HG03060 (cell line): Measurements from ENCODE around the gene PROM1.

Experiments used
- ATAC-seq: cut with Tn5 transposase; IDR thresholded peaks from one replicate; pipeline ENCODE4 v1.9.1; 2021; ENCODE audit warnings: low read depth, moderate number of reproducible peaks; ENCODE audit not compliant: unreplicated experiment

The PROM1 gene

DNA sequence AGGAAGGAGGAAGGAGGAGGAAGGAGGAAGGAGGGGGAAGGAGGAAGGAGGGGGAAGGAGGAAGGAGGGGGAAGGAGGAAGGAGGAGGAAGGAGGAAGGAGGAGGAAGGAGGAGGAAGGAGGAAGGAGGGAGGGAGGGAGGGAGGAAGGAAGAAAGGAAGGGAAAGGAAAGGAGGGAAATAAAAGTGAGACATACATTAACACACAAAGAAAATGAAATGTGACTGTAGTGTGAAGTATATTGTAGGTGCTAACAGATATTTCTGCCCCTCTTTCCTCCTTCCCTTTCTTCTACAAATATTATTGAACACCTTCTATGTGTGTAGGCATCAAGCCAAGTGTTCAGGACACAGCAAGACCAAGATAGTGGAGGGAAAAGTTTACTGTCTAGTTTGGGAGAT lies 26.4 kb upstream of the PROM1 start:
- no peak for ATAC-seq

DNA sequence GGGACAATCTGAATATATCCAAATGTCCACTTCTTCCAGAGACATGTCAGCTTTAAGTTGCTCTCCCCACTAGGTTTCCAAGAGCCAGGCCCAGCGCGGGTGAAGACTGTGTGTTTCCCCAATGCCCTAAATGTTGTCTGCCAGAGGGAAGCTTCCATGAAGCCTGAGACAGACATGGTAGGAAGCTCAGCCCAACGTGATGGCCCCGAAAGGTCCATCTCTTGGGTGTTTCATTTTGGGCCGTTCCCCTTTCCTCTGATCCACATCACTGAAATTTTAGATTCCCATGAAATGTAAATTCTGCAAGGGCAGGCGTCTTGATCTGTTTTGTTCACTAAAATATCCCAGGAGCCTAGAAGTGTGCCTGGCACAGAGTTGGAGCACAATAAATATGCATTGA lies 25.4 kb upstream of the PROM1 start:
- ATAC-seq: no peak

DNA sequence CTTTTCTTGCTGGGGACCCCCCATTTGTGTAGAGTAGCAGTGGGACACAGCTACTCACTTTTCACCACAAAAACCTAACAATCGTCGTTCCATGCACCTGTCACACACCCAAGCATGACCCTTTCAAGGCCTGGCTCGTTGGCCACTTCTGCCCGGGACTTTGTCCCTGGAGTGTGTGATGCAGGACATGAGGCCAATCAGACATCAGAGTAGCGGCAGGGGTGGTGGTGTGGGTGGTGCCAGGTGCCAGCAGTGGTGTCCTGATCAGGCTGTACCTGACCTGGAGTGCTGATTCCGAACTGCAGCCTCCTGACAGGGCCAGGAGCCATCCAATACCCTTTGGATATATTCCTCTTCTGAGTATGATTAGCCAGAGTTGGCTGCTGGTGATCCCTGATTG lies 23.1 kb upstream of the PROM1 start:
- ATAC-seq: no peak

DNA sequence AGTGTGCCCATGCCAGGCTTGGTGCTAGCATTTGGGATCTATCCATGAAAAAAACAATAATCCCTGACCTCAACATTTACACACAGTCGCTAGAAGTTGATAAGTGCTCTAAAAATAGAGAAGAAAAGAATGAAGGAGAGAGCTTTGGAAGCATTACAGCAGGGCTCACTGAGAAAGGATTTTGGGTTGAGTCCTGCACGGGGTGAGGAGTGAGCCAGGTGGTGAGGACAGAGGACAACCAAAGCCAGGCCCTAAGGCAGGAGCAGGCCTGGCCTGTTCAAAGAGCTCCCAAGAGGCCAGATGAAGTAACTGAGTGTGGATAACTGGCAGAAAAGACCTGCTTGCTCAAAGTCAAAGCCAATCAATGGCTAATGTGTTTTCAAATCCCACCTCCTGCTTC lies 20.7 kb upstream of the PROM1 start:
- ATAC-seq: no peak

DNA sequence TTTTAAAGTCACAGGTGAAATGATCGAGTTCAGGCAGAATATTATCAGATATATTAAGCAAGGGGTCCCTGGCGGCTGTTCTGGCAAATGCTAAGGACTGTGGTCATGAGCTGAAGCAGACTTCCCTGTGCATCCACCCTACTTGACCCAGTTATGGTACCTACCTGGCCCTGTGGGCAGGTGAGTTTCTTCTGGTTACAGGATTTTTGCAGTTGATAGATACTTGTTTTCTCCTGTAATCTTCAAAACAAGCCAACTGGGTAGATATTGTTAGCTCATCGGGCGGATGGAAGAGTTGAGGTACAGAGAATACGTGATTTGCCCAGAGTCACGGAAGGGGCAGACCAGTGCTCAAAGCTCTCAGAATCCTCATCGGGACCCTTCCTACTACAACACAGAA lies 18.5 kb upstream of the PROM1 start:
- ATAC-seq: no peak

GRCh38 chr4:16100833-16101232 lies 17.0 kb upstream of the PROM1 start:
- no peak for ATAC-seq

DNA sequence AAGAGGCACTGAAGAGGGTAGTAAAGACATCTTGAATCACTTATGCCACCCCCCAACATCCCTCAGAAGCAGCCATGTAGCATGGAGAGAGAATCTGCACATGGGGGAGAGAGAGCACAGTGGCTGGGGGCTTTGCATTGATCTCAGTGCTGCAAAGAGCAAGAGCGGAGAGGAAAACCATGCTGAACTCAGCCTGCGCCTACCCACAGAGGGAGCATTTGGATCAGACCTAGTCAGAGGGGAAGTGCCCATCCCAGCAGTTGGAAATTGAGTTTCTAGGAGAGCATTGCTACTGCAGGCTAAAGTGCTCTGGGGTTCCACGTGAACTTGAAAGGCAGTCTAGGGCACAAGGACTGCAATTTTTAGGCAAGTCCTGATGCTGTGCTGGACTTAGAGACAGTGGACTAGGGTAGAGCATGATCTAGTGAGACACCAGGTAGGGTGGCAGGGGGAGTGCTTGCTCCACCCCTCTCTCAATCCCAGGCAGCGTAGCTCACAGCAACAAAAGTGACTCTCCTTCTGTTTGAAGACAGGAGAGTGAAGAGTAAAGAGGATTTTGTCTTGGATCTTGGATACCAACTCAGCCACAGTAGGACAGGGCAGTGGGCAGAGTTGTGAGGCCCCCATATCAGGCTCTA lies 9.0 kb upstream of the PROM1 start:
- ATAC-seq: no peak

GRCh38 chr4:16090096-16090705 lies 6.4 kb upstream of the PROM1 start:
- ATAC-seq: no peak

- no peak for ATAC-seq
Observed at GRCh38 chr4:16089156-16089555, 5.3 kb upstream of the PROM1 start.

DNA sequence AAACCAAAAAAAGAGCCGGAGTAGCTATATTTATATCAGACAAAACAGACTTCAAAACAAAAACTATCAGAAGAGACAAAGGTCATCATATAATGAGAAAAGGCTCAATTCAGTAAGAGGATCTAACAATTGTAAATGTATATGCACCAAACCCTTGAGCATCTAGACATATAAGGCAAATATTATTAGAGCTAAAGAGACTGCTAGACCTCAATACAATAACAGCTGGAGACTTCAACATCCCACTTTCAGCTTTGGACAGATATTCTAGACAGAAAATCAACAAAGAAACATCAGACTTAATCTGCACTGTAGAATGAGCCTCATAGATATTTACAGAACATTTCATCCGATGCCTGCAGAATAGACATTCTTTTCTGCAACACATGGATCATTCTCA lies 4.8 kb upstream of the PROM1 start:
- no peak for ATAC-seq

DNA sequence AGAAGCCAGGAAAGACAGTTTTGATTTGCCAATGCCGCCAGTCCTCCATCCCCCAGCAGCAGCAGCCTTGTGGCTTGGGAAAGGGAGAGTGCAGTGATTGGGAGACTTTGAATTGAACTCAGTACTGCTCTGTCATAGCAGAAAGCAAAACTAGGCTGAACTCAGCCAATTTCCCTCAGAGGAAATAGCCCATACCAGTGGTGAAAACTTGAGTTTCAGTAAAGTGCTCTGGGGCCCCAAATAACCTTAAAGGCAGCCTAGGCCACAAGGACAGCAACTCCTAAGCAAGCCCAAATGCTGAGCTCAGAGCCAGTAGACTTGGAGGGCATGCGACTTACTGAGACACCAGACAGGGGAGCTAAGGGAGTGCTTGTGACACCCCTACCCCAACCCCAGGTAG lies 2.0 kb upstream of the PROM1 start:
- ATAC-seq: no peak

- no peak for ATAC-seq
Observed at GRCh38 chr4:16082426-16083240, 1.2 kb downstream of the PROM1 start.

DNA sequence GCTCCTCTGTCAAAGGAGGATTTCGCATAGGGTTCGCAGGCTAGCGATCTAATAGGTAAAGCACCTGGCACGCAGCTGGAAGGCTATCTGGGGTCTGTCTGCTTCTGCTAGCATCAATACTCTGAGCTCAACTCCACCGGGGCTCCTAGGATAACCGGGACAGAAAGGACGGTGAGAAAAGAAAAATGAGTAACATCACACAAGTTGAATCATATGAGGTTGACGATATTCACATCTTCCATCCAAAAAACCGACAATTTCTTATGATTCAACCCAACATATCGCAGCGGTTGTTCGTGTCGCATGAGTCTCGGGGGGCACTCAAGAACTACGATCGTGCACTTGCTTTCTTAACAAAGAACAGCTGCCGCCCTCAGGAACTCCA lies 1.8 kb downstream of the PROM1 start:
- ATAC-seq: no peak

DNA sequence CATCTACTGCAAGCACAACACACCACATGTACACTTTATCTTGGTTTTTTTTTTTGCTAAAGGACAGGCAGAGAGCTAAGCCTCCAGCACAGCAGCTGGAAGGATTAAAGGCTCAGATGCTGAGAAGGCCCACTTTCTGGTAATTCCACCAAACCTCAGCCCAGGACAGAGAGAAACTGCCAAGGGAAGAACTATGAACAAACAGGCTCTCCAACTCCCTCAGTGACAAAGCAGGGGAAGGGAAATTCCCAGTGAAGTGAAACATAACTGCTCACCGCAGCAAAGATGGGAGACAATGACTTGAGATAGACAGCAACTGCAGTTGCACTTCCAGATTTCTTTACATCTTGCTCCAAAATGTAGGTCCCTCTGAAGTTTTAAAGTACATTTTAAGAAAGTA lies 4.8 kb downstream of the PROM1 start:
- peak; percentile 40 for ATAC-seq

- no peak for ATAC-seq
Observed at GRCh38 chr4:16078195-16078760, 5.5 kb downstream of the PROM1 start.

GRCh38 chr4:16077786-16078185 lies 6.0 kb downstream of the PROM1 start:
- no peak for ATAC-seq

- no peak for ATAC-seq
Observed at GRCh38 chr4:16075975-16076757, 7.7 kb downstream of the PROM1 start.

GRCh38 chr4:16075061-16075460 lies 8.8 kb downstream of the PROM1 start:
- no peak for ATAC-seq

GRCh38 chr4:16072168-16072567 lies 11.7 kb downstream of the PROM1 start:
- ATAC-seq: no peak

GRCh38 chr4:16070203-16070602 lies 13.6 kb downstream of the PROM1 start:
- no peak for ATAC-seq

DNA sequence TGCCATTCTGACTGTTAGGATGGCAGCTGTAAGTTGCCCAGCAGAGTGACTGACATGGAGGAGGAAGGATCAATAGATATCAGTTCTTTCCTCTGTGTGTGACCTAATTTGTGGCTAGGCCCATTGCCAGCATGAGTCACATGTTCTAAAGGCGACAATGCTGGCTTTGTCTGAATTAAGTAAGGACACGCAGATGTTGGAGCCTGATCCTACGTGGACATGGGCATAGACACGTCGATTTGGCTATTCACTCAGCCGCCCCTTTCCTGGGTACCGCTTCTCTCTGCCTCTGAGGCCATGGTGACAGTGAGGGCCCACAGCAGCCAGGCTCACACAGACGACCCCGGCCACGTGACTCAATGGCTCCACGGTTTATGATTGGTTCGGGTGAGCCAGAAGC lies 16.3 kb downstream of the PROM1 start:
- no peak for ATAC-seq
